Naive thymus-derived CD4-positive, alpha-beta T cell (primary cell): ENCODE results near the gene SNX27. TPM values are rescaled to one million over a fixed set of nuclear protein-coding genes. Genes with fewer than 3 reads are reported as not detected.

Experiments
- ATAC-seq: fragments of 150-1000 bp; cut with Tn5 transposase; 2 replicates; pipeline ENCODE4 v1.10.0; 2021; ENCODE audit warnings: mild to moderate bottlenecking, moderate library complexity
- CTCF ChIA-PET: fragments of 350-600 bp; sonication (Branson Sonifier 250); formaldehyde crosslinking; loops from one replicate; lab custom pipeline; 2021; ENCODE audit warnings: antibody characterized with exemption; lab: Charles Lee
- POLR2A ChIA-PET: fragments of 350-600 bp; sonication (Branson Sonifier 250); formaldehyde crosslinking; loops from one replicate; lab custom pipeline; 2021; ENCODE audit warnings: antibody characterized with exemption, inconsistent platforms; lab: Charles Lee
- DNase-seq, 9 donors: peaks; one replicate each; pipeline versions ENCODE4 v3.0.0 to v3.0.0-alpha.2; 2020 to 2022; ENCODE audit warnings: mixed read lengths in 1 of 9
- H3K27ac ChIP-seq: one replicate; pipeline ENCODE4 v1.7.0; 2013; ENCODE audit warnings: mild to moderate bottlenecking, low read depth, low read length, moderate library complexity
- H3K27me3 ChIP-seq, 2 donors: one replicate each; pipeline ENCODE4 v1.7.0; 2013; ENCODE audit warnings: low read length in 2 of 2, mild to moderate bottlenecking in 2 of 2, moderate library complexity in 2 of 2; ENCODE audit not compliant: control insufficient read depth in 2 of 2, insufficient read depth in 2 of 2
- H3K36me3 ChIP-seq, 3 experiments: 1 replicate in 2 of 3; 2 replicates in 1 of 3; pipeline ENCODE4 v1.7.0; 2013; ENCODE audit warnings: low read length in 3 of 3, mild to moderate bottlenecking in 3 of 3, moderate library complexity in 1 of 3; ENCODE audit not compliant: insufficient read depth in 3 of 3, control insufficient read depth in 2 of 3
- H3K4me1 ChIP-seq, 2 donors: one replicate each; pipeline ENCODE4 v1.7.0; 2013; ENCODE audit warnings: low read length in 2 of 2, mild to moderate bottlenecking in 2 of 2, moderate library complexity in 1 of 2; ENCODE audit not compliant: control insufficient read depth in 2 of 2, insufficient read depth in 2 of 2
- H3K4me3 ChIP-seq: 2 replicates; pipeline ENCODE4 v1.7.0; 2013; ENCODE audit warnings: mild to moderate bottlenecking, low read length
- H3K9me3 ChIP-seq, 3 experiments: 1 replicate in 2 of 3; 2 replicates in 1 of 3; pipeline ENCODE4 v1.7.0; 2013; ENCODE audit warnings: low read length in 3 of 3; ENCODE audit not compliant: control insufficient read depth in 2 of 3
- H3K27ac Mint-ChIP-seq, 9 donors: one replicate each; pipeline ENCODE4 v1.8.0; 2020 to 2022; ENCODE audit warnings: mixed read lengths in 9 of 9, mild to moderate bottlenecking in 8 of 9, moderate library complexity in 5 of 9, inconsistent platforms in 2 of 9
- H3K27me3 Mint-ChIP-seq, 5 donors: one replicate each; pipeline ENCODE4 v1.8.0; 2021 to 2022; ENCODE audit warnings: mixed read lengths in 5 of 5, mild to moderate bottlenecking in 1 of 5
- H3K36me3 Mint-ChIP-seq, 5 donors: one replicate each; pipeline ENCODE4 v1.8.0; 2020 to 2022; ENCODE audit warnings: mixed read lengths in 5 of 5, mild to moderate bottlenecking in 3 of 5, inconsistent platforms in 1 of 5
- H3K4me1 Mint-ChIP-seq, 7 donors: one replicate each; pipeline ENCODE4 v1.8.0; 2020 to 2022; ENCODE audit warnings: mixed read lengths in 7 of 7, mild to moderate bottlenecking in 3 of 7, inconsistent platforms in 1 of 7
- H3K4me3 Mint-ChIP-seq, 10 donors: one replicate each; pipeline ENCODE4 v1.8.0; 2020 to 2022; ENCODE audit warnings: mild to moderate bottlenecking in 10 of 10, mixed read lengths in 10 of 10, moderate library complexity in 6 of 10, inconsistent platforms in 2 of 10
- H3K9me3 Mint-ChIP-seq, 11 donors: one replicate each; pipeline ENCODE4 v1.8.0; 2020 to 2022; ENCODE audit warnings: mixed read lengths in 11 of 11, mild to moderate bottlenecking in 4 of 11, inconsistent platforms in 1 of 11, moderate library complexity in 1 of 11
- intact Hi-C, 2 donors: fragments of 100-400 bp; cut with micrococcal nuclease; formaldehyde crosslinking; loops; one replicate each; pipeline ENCODE4 v1.15.1; 2023
- polyA plus RNA-seq, 2 donors: library from polyadenylated mRNA; unstranded; fragments of 300-500 nt; fragmentation: Illumina TruSeq; gene quantifications; one replicate each; pipeline ENCODE4 v1.2.3, GENCODE V29; 2021
- total RNA-seq, 6 experiments: library from RNA in 5 of 6; stranded (reverse) in 5 of 6; gene quantifications; 1 replicate in 5 of 6; 2 replicates in 1 of 6; pipeline ENCODE4 v1.2.3 and lab custom pipeline; 2021 to 2026

Gene SNX27
- total and polyA plus RNA-seq, 7 experiments from 2014 or later: 11.7 to 42.1 (median 28.5) TPM

GRCh38 chr1:151624783-151625182 is 12.9 kb downstream of the SNX27 start:
- ChIA-PET CTCF (interaction anchor here (0.6 to 1.3 kb wide), 2 partner anchors 9 to 92 kb away, joined by 3 read pairs; no protein-coding TSS in a partner anchor), POLR2A (no interaction called here)
- Histone ChIP-seq H3K36me3 (no peaks in the 10 kb centered on the region), H3K27ac (no peak overlapping the region), H3K27me3 (no peaks in the 10 kb centered on the region), H3K9me3 (no peaks in the 10 kb centered on the region), H3K4me3 (no peak overlapping the region), H3K4me1 (no peaks in the 10 kb centered on the region)
- Mint-ChIP-seq H3K36me3 (peaks cover 0 to 12% (median 8%) of the 10 kb centered on the region in 5 donors), H3K4me3 (no peak overlapping the region), H3K27ac (no peak overlapping the region), H3K27me3 (no peaks in the 10 kb centered on the region), H3K4me1 (peaks cover 2 to 36% (median 24%) of the 10 kb centered on the region in 7 donors), H3K9me3 (peaks cover 0 to 2% (median 0%) of the 10 kb centered on the region in 11 donors)
- DNase-seq (no peak), ATAC-seq (no peak)
- intact Hi-C loops: no loop called here

DNA sequence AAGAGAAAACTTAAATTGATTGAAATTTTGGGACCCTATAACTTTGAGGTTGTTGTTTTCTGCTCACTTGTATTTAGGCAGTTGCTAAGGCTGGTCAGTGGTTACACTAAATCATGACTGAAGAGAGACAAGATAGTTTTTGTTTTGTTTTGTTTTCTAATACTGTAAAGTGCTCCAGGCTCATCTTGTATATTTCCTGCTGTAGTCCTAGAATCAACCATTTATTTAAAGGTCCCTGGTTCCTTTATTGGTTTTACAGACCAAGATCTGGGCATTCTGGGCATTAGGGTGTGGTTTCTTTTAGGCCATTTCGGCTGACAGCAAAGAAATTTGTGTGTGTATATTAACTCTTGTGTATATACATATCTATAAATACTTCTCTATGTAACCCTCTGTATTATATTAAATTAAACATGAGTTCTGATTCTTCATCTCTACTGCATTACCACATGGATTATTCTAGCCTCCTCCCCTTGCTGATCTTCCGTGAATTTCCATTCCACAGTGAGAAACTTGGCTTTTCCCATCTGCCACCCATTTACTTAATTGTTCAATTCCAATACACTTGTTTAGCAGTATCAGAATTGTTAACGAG is 15.0 kb downstream of the SNX27 start:
- intact Hi-C loops: no loop called here
- Mint-ChIP-seq H3K36me3 (peaks cover 0 to 15% (median 8%) of the 10 kb centered on the region in 5 donors), H3K4me3 (no peak overlapping the region), H3K27me3 (no peaks in the 10 kb centered on the region), H3K9me3 (peaks cover 0 to 2% (median 0%) of the 10 kb centered on the region in 11 donors), H3K27ac (no peak overlapping the region), H3K4me1 (peaks cover 0 to 22% (median 11%) of the 10 kb centered on the region in 7 donors)
- ChIA-PET POLR2A (no interaction called here), CTCF (no interaction called here)
- DNase-seq (no peak), ATAC-seq (no peak)
- no peaks in the 10 kb centered on the region for H3K27me3 ChIP-seq
- H3K36me3 ChIP-seq: no peaks in the 10 kb centered on the region
- no peak overlapping the region for H3K27ac ChIP-seq
- no peaks in the 10 kb centered on the region for H3K9me3 ChIP-seq
- no peak overlapping the region for H3K4me3 ChIP-seq
- H3K4me1 ChIP-seq: no peaks in the 10 kb centered on the region

- POLR2A ChIA-PET: interaction anchor here (0.6 kb wide), 1 partner anchor 1001 kb away, joined by 4 read pairs; no protein-coding TSS in a partner anchor
- Mint-ChIP-seq H3K9me3 (peaks cover 0 to 2% (median 0%) of the 10 kb centered on the region in 11 donors), H3K4me1 (peaks cover 0 to 28% (median 15%) of the 10 kb centered on the region in 7 donors), H3K4me3 (no peak overlapping the region), H3K27me3 (no peaks in the 10 kb centered on the region), H3K27ac (no peak overlapping the region), H3K36me3 (peaks cover 0 to 25% (median 6%) of the 10 kb centered on the region in 5 donors)
- intact Hi-C loops: no loop called here
- H3K9me3 ChIP-seq: no peaks in the 10 kb centered on the region
- CTCF ChIA-PET: no interaction called here
- H3K4me3 ChIP-seq: no peak overlapping the region
- DNase-seq: no peak
- no peak for ATAC-seq
- no peaks in the 10 kb centered on the region for H3K4me1 ChIP-seq
- H3K27me3 ChIP-seq: no peaks in the 10 kb centered on the region
- no peak overlapping the region for H3K27ac ChIP-seq
- no peaks in the 10 kb centered on the region for H3K36me3 ChIP-seq
Measured at GRCh38 chr1:151629278-151629677, 17.4 kb downstream of the SNX27 start.

DNA sequence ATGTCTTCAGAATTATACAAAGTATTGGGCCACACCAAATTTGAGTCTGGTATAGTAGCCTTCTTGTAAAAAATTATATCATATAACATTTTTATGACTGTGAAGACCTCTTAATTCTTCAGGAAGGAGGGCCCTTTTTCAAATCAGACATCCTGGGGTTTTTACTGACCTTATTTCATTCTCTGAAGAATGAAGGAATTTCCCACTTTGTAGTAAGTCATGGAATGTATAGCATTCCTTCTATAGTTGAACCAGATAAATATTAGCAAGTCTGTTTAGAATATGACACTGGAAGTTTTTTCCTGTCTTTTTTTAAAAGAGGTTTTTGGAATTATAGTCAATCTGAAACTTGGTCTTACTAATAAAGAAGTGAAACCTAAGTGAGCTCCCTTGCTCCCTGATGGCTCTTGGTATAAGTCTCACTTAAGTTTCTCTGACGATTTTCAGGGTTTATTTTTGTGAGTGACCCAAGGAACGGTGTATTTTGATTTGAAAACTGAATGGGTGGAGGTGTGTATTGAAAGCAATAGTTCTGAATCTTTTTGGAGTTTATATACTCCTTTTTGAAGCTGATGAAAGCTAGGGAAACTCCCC is 23.7 kb downstream of the SNX27 start:
- no peak for ATAC-seq
- peak overlapping the region in 1 of 9 donors; percentile 67 for H3K27ac Mint-ChIP-seq
- H3K27me3 ChIP-seq: no peaks in the 10 kb centered on the region
- intact Hi-C loops: no loop called here
- peaks cover 2 to 35% (median 21%) of the 10 kb centered on the region in 7 donors for H3K4me1 Mint-ChIP-seq
- CTCF ChIA-PET: interaction anchor here (0.9 to 1.2 kb wide), 3 partner anchors 20 to 238 kb away, joined by 3 read pairs; no protein-coding TSS in a partner anchor
- H3K36me3 ChIP-seq: peaks cover 0 to 10% (median 0%) of the 10 kb centered on the region in 3 experiments
- no peak for DNase-seq
- no peak overlapping the region for H3K4me3 Mint-ChIP-seq
- no peaks in the 10 kb centered on the region for H3K4me1 ChIP-seq
- no peak overlapping the region for H3K27ac ChIP-seq
- H3K9me3 ChIP-seq: no peaks in the 10 kb centered on the region
- H3K4me3 ChIP-seq: no peak overlapping the region
- peaks cover 6 to 33% (median 8%) of the 10 kb centered on the region in 5 donors for H3K36me3 Mint-ChIP-seq
- H3K9me3 Mint-ChIP-seq: no peaks in the 10 kb centered on the region
- no peaks in the 10 kb centered on the region for H3K27me3 Mint-ChIP-seq
- POLR2A ChIA-PET: no interaction called here

DNA sequence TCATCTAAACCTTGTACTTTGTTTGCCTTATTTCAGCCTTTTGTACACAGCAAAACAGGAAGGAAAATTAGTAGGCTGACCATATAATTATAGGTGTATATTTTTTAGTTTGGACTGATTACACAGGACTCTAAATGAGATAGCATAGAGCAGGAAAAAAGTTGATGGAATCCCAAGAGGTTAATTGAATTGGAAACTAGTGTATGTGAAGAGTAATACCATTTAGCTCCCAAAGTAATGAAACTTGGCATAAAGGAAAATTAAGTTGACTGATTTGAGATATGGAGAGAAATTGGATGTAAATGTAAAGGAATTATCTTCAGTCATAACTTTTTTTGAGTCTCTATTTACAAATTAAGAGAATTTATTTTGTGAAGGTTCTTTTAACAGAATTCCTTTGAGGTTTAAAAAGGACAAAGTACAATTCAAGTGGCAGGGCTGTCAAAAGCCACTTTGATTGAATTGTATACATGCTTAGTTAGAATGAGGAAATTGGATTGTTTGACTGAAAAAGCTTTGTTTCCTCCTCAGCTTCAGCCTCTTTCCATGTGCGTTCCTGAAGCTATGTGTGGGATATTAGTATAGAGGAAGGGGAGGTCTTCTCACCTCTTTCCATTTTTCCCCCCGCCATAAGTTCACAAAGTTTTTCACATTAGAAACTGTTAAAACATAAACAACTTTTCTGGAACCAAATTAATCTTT is 26.4 kb downstream of the SNX27 start:
- H3K9me3 ChIP-seq: no peaks in the 10 kb centered on the region
- no peaks in the 10 kb centered on the region for H3K27me3 ChIP-seq
- intact Hi-C loops: no loop called here
- Mint-ChIP-seq H3K4me3 (no peak overlapping the region), H3K9me3 (no peaks in the 10 kb centered on the region), H3K4me1 (peaks cover 2 to 31% (median 16%) of the 10 kb centered on the region in 7 donors), H3K27ac (peak overlapping the region in 2 of 9 donors; percentile 17 to 59), H3K36me3 (peaks cover 6 to 33% (median 15%) of the 10 kb centered on the region in 5 donors), H3K27me3 (no peaks in the 10 kb centered on the region)
- no peak for DNase-seq
- ATAC-seq: no peak
- CTCF ChIA-PET: no interaction called here
- POLR2A ChIA-PET: no interaction called here
- no peaks in the 10 kb centered on the region for H3K4me1 ChIP-seq
- H3K4me3 ChIP-seq: no peak overlapping the region
- H3K36me3 ChIP-seq: peaks cover 0 to 12% (median 0%) of the 10 kb centered on the region in 3 experiments
- H3K27ac ChIP-seq: no peak overlapping the region

GRCh38 chr1:151638812-151639211 is 27.0 kb downstream of the SNX27 start:
- CTCF ChIA-PET: no interaction called here
- Mint-ChIP-seq H3K27ac (peak overlapping the region in 1 of 9 donors; percentile 59), H3K4me1 (peaks cover 2 to 26% (median 11%) of the 10 kb centered on the region in 7 donors), H3K36me3 (peaks cover 6 to 27% (median 15%) of the 10 kb centered on the region in 5 donors), H3K9me3 (no peaks in the 10 kb centered on the region), H3K27me3 (no peaks in the 10 kb centered on the region), H3K4me3 (no peak overlapping the region)
- no peak for ATAC-seq
- POLR2A ChIA-PET: no interaction called here
- Histone ChIP-seq H3K4me3 (no peak overlapping the region), H3K36me3 (peaks cover 0 to 12% (median 0%) of the 10 kb centered on the region in 3 experiments), H3K27me3 (no peaks in the 10 kb centered on the region), H3K27ac (no peak overlapping the region), H3K9me3 (no peaks in the 10 kb centered on the region), H3K4me1 (no peaks in the 10 kb centered on the region)
- DNase-seq: no peak
- intact Hi-C loops: no loop called here
